GM23338 (cell line): Measurements from ENCODE around the gene MATR3. TPM values are rescaled to one million over a fixed set of nuclear protein-coding genes. Genes with fewer than 3 reads are reported as not detected.

Experiments
- ATAC-seq: fragments of 200-7000 bp; cut with Tn5 transposase; 3 replicates; pipeline ENCODE4 v1.9.1; 2020
- DNase-seq: peaks from one replicate; pipeline ENCODE4 v3.0.0-alpha.2; 2015; ENCODE audit warnings: low spot score
- H2AFZ ChIP-seq: fragments of 200-600 bp; sonication (generic); 2 replicates; pipeline ENCODE4 v1.8.0; 2016; ENCODE audit warnings: antibody characterized with exemption, mild to moderate bottlenecking, moderate library complexity
- H3F3A ChIP-seq: fragments of 200-600 bp; sonication (generic); replicated peaks from 2 replicates; pipeline ENCODE4 v1.8.0; 2017; ENCODE audit warnings: antibody characterized with exemption, mixed run types, low read depth
- H3K27ac ChIP-seq: fragments of 200-600 bp; sonication (generic); 2 replicates; pipeline ENCODE4 v1.6.1; 2016; ENCODE audit warnings: low read depth
- H3K27me3 ChIP-seq: fragments of 200-600 bp; sonication (generic); 2 replicates; pipeline ENCODE4 v1.8.0; 2016; ENCODE audit warnings: mild to moderate bottlenecking, mixed run types, moderate library complexity; ENCODE audit not compliant: insufficient read depth
- H3K36me3 ChIP-seq: fragments of 200-600 bp; sonication (generic); 2 replicates; pipeline ENCODE4 v1.8.0; 2016; ENCODE audit warnings: mild to moderate bottlenecking; ENCODE audit not compliant: insufficient read depth
- H3K4me1 ChIP-seq: fragments of 200-600 bp; sonication (generic); 2 replicates; pipeline ENCODE4 v1.8.0; 2016; ENCODE audit warnings: mild to moderate bottlenecking, moderate library complexity; ENCODE audit not compliant: insufficient read depth
- H3K4me2 ChIP-seq: fragments of 200-600 bp; sonication (generic); 2 replicates; pipeline ENCODE4 v1.7.1; 2017; ENCODE audit warnings: mixed run types
- H3K4me3 ChIP-seq: fragments of 200-600 bp; sonication (generic); 2 replicates; pipeline ENCODE4 v1.6.1; 2016; ENCODE audit warnings: mixed run types
- H3K79me2 ChIP-seq: fragments of 200-600 bp; sonication (generic); replicated peaks from 2 replicates; pipeline ENCODE4 v1.8.0; 2017; ENCODE audit warnings: mild to moderate bottlenecking; ENCODE audit not compliant: insufficient read depth
- H3K9me2 ChIP-seq: fragments of 200-600 bp; sonication (generic); 2 replicates; pipeline ENCODE4 v1.8.0; 2017; ENCODE audit not compliant: insufficient read depth
- H4K20me1 ChIP-seq: fragments of 200-600 bp; sonication (generic); replicated peaks from 2 replicates; pipeline ENCODE4 v1.8.0; 2017; ENCODE audit warnings: mild to moderate bottlenecking; ENCODE audit not compliant: insufficient read depth
- H3K27ac Mint-ChIP-seq: 2 replicates; pipeline ENCODE4 v1.8.0; 2020; ENCODE audit warnings: inconsistent platforms, mild to moderate bottlenecking, moderate library complexity, mixed read lengths
- H3K27me3 Mint-ChIP-seq: 3 replicates; pipeline ENCODE4 v1.8.0; 2022; ENCODE audit warnings: low read depth, mild to moderate bottlenecking, moderate library complexity, mixed read lengths, inconsistent platforms; ENCODE audit not compliant: insufficient read depth, poor library complexity
- H3K36me3 Mint-ChIP-seq: 3 replicates; pipeline ENCODE4 v1.8.0; 2021; ENCODE audit warnings: low read depth, mild to moderate bottlenecking, inconsistent platforms, moderate library complexity, mixed read lengths
- H3K4me1 Mint-ChIP-seq: 3 replicates; pipeline ENCODE4 v1.8.0; 2020; ENCODE audit warnings: mild to moderate bottlenecking, inconsistent platforms, mixed read lengths
- H3K4me3 Mint-ChIP-seq: 3 replicates; pipeline ENCODE4 v1.8.0; 2021; ENCODE audit warnings: moderate library complexity, mild to moderate bottlenecking, inconsistent platforms, mixed read lengths
- H3K9me3 Mint-ChIP-seq: 3 replicates; pipeline ENCODE4 v1.8.0; 2020; ENCODE audit warnings: moderate library complexity, mild to moderate bottlenecking, inconsistent platforms, mixed read lengths
- EZH2 ChIP-seq: fragments of 200-600 bp; sonication (generic); IDR thresholded peaks from one replicate; pipeline ENCODE4 v1.8.0; 2017; ENCODE audit warnings: antibody characterized with exemption, mild to moderate bottlenecking, low read depth; ENCODE audit not compliant: unreplicated experiment
- EZH2phosphoT487 ChIP-seq: fragments of 200-600 bp; sonication (generic); IDR thresholded peaks from one replicate; pipeline ENCODE4 v1.8.1; 2018; ENCODE audit warnings: antibody characterized with exemption; ENCODE audit not compliant: unreplicated experiment
- POLR2AphosphoS5 ChIP-seq: IDR thresholded peaks from 2 replicates; pipeline ENCODE4 v1.6.1; 2016; ENCODE audit warnings: antibody characterized with exemption, low read depth
- REST ChIP-seq: IDR thresholded peaks from one replicate; pipeline ENCODE4 v1.6.1; 2018; ENCODE audit warnings: antibody characterized with exemption; ENCODE audit not compliant: unreplicated experiment
- polyA plus RNA-seq: library from polyadenylated mRNA; unstranded; fragments of >200 nt; fragmentation: Nextera tagmentation; extraction: Ambion mirVana; gene quantifications from 2 replicates; pipeline ENCODE4 v1.2.1, GENCODE V29; 2016
- total RNA-seq: library from RNA; depleted of rRNA; stranded (reverse); fragments of >200 nt; shearing (Covaris generic); gene quantifications from 2 replicates; pipeline ENCODE4 v1.2.3, GENCODE V29; 2014
- TF ChIP-seq, protein P1 (sequence below), 2 experiments: fragments of 200-600 bp in 1 of 2; sonication (generic) in 1 of 2; conservative IDR thresholded peaks; 2 replicates each; pipeline versions ENCODE4 v1.5.1 to v1.6.1; 2016 to 2017; ENCODE audit warnings: antibody characterized with exemption in 2 of 2, low read depth in 2 of 2, mild to moderate bottlenecking in 2 of 2, moderate library complexity in 1 of 2

MATR3 gene
- total and polyA plus RNA-seq, 2 experiments from 2014 or later = 278 to 506 TPM

GRCh38 chr5:139263946-139264345 is 29.6 kb upstream of the MATR3 start:
- Histone ChIP-seq H3K4me2 (no peak overlapping the region), H3K9me2 (no peaks in the 10 kb centered on the region; the same call in 1 of the 2 replicates), H3K27ac (no peak overlapping the region), H3K27me3 (no peaks in the 10 kb centered on the region), H3F3A (0 out of 2 replicates have a peak, but pooled peaks cover 3% of the 10 kb centered on the region), H4K20me1 (no peaks in the 10 kb centered on the region), H3K4me1 (peaks cover 4% of the 10 kb centered on the region; the same call in 1 of the 2 replicates), H2AFZ (no peak overlapping the region), H3K4me3 (no peak overlapping the region), H3K36me3 (no peaks in the 10 kb centered on the region), H3K79me2 (no peaks in the 10 kb centered on the region)
- TF ChIP-seq, protein P1, sequence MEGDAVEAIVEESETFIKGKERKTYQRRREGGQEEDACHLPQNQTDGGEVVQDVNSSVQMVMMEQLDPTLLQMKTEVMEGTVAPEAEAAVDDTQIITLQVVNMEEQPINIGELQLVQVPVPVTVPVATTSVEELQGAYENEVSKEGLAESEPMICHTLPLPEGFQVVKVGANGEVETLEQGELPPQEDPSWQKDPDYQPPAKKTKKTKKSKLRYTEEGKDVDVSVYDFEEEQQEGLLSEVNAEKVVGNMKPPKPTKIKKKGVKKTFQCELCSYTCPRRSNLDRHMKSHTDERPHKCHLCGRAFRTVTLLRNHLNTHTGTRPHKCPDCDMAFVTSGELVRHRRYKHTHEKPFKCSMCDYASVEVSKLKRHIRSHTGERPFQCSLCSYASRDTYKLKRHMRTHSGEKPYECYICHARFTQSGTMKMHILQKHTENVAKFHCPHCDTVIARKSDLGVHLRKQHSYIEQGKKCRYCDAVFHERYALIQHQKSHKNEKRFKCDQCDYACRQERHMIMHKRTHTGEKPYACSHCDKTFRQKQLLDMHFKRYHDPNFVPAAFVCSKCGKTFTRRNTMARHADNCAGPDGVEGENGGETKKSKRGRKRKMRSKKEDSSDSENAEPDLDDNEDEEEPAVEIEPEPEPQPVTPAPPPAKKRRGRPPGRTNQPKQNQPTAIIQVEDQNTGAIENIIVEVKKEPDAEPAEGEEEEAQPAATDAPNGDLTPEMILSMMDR (conservative IDR thresholded peaks at IDR 0.05; ENCODE audit: low read depth in 2 of 2) = no peak
- no peak for TF ChIP-seq POLR2AphosphoS5
- TF ChIP-seq EZH2 = no peak
- H3K27me3 Mint-ChIP-seq = peaks cover 9% of the 10 kb centered on the region
- no peak for ATAC-seq
- no peak for DNase-seq
- H3K36me3 Mint-ChIP-seq = no peaks in the 10 kb centered on the region
- peaks cover 19% of the 10 kb centered on the region for H3K4me1 Mint-ChIP-seq
- no peak overlapping the region for H3K27ac Mint-ChIP-seq
- H3K4me3 Mint-ChIP-seq = no peak overlapping the region
- no peaks in the 10 kb centered on the region for H3K9me3 Mint-ChIP-seq

DNA sequence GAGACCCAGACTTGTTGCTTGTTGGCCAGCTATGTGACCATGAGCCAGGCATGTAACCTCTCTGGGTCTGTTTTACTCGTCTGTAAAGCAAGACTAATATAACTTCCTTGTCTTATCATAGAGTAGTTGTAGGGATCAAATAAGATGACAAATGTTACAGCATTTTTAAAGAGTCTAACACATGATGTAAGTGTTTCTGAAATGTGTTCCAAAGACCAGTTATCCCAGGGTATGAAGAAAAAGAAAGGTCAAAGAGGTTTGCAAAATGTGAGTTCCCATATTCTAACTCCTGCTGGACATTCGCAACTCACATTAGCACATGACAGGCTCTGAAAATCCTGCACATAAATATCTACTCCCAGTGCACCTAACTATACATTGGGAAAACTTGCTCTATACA is 28.5 kb upstream of the MATR3 start:
- H3K36me3 ChIP-seq = no peaks in the 10 kb centered on the region
- H3K36me3 Mint-ChIP-seq = no peaks in the 10 kb centered on the region
- no peaks in the 10 kb centered on the region for H3K27me3 ChIP-seq
- H3K9me2 ChIP-seq = no peaks in the 10 kb centered on the region
- no peak overlapping the region for H3K27ac ChIP-seq
- H4K20me1 ChIP-seq = no peaks in the 10 kb centered on the region
- TF ChIP-seq REST (no peak), EZH2phosphoT487 (no peak)
- peaks cover 19% of the 10 kb centered on the region for H3K4me1 Mint-ChIP-seq
- no peaks in the 10 kb centered on the region for H3K9me3 Mint-ChIP-seq
- ATAC-seq = no peak
- no peak for DNase-seq
- no peak overlapping the region for H3K4me2 ChIP-seq
- H3K4me3 ChIP-seq = no peak overlapping the region
- H3K4me3 Mint-ChIP-seq = no peak overlapping the region
- no peak overlapping the region for H2AFZ ChIP-seq
- no peaks in the 10 kb centered on the region for H3K79me2 ChIP-seq
- 0 out of 2 replicates have a peak, but pooled peaks cover 3% of the 10 kb centered on the region for H3F3A ChIP-seq
- H3K27me3 Mint-ChIP-seq = peaks cover 9% of the 10 kb centered on the region
- H3K4me1 ChIP-seq = peaks cover 4% of the 10 kb centered on the region; the same call in 1 of the 2 replicates
- no peak overlapping the region for H3K27ac Mint-ChIP-seq
